GM23338 (cell line): ENCODE results near the gene ST3GAL4. TPM values are rescaled to one million over a fixed set of nuclear protein-coding genes. Genes with fewer than 3 reads are reported as not detected.

Source experiments
- ATAC-seq: fragments of 200-7000 bp; cut with Tn5 transposase; 3 replicates; pipeline ENCODE4 v1.9.1; 2020
- DNase-seq: peaks from one replicate; pipeline ENCODE4 v3.0.0-alpha.2; 2015; ENCODE audit warnings: low spot score
- H2AFZ ChIP-seq: fragments of 200-600 bp; sonication (generic); 2 replicates; pipeline ENCODE4 v1.8.0; 2016; ENCODE audit warnings: antibody characterized with exemption, mild to moderate bottlenecking, moderate library complexity
- H3F3A ChIP-seq: fragments of 200-600 bp; sonication (generic); replicated peaks from 2 replicates; pipeline ENCODE4 v1.8.0; 2017; ENCODE audit warnings: antibody characterized with exemption, mixed run types, low read depth
- H3K27ac ChIP-seq: fragments of 200-600 bp; sonication (generic); 2 replicates; pipeline ENCODE4 v1.6.1; 2016; ENCODE audit warnings: low read depth
- H3K27me3 ChIP-seq: fragments of 200-600 bp; sonication (generic); 2 replicates; pipeline ENCODE4 v1.8.0; 2016; ENCODE audit warnings: mild to moderate bottlenecking, mixed run types, moderate library complexity; ENCODE audit not compliant: insufficient read depth
- H3K36me3 ChIP-seq: fragments of 200-600 bp; sonication (generic); 2 replicates; pipeline ENCODE4 v1.8.0; 2016; ENCODE audit warnings: mild to moderate bottlenecking; ENCODE audit not compliant: insufficient read depth
- H3K4me1 ChIP-seq: fragments of 200-600 bp; sonication (generic); 2 replicates; pipeline ENCODE4 v1.8.0; 2016; ENCODE audit warnings: mild to moderate bottlenecking, moderate library complexity; ENCODE audit not compliant: insufficient read depth
- H3K4me2 ChIP-seq: fragments of 200-600 bp; sonication (generic); 2 replicates; pipeline ENCODE4 v1.7.1; 2017; ENCODE audit warnings: mixed run types
- H3K4me3 ChIP-seq: fragments of 200-600 bp; sonication (generic); 2 replicates; pipeline ENCODE4 v1.6.1; 2016; ENCODE audit warnings: mixed run types
- H3K79me2 ChIP-seq: fragments of 200-600 bp; sonication (generic); replicated peaks from 2 replicates; pipeline ENCODE4 v1.8.0; 2017; ENCODE audit warnings: mild to moderate bottlenecking; ENCODE audit not compliant: insufficient read depth
- H3K9me2 ChIP-seq: fragments of 200-600 bp; sonication (generic); 2 replicates; pipeline ENCODE4 v1.8.0; 2017; ENCODE audit not compliant: insufficient read depth
- H4K20me1 ChIP-seq: fragments of 200-600 bp; sonication (generic); replicated peaks from 2 replicates; pipeline ENCODE4 v1.8.0; 2017; ENCODE audit warnings: mild to moderate bottlenecking; ENCODE audit not compliant: insufficient read depth
- H3K27ac Mint-ChIP-seq: 2 replicates; pipeline ENCODE4 v1.8.0; 2020; ENCODE audit warnings: inconsistent platforms, mild to moderate bottlenecking, moderate library complexity, mixed read lengths
- H3K27me3 Mint-ChIP-seq: 3 replicates; pipeline ENCODE4 v1.8.0; 2022; ENCODE audit warnings: low read depth, mild to moderate bottlenecking, moderate library complexity, mixed read lengths, inconsistent platforms; ENCODE audit not compliant: insufficient read depth, poor library complexity
- H3K36me3 Mint-ChIP-seq: 3 replicates; pipeline ENCODE4 v1.8.0; 2021; ENCODE audit warnings: low read depth, mild to moderate bottlenecking, inconsistent platforms, moderate library complexity, mixed read lengths
- H3K4me1 Mint-ChIP-seq: 3 replicates; pipeline ENCODE4 v1.8.0; 2020; ENCODE audit warnings: mild to moderate bottlenecking, inconsistent platforms, mixed read lengths
- H3K4me3 Mint-ChIP-seq: 3 replicates; pipeline ENCODE4 v1.8.0; 2021; ENCODE audit warnings: moderate library complexity, mild to moderate bottlenecking, inconsistent platforms, mixed read lengths
- H3K9me3 Mint-ChIP-seq: 3 replicates; pipeline ENCODE4 v1.8.0; 2020; ENCODE audit warnings: moderate library complexity, mild to moderate bottlenecking, inconsistent platforms, mixed read lengths
- CREB1 ChIP-seq: fragments of 250-450 bp; sonication (Bioruptor Pico); IDR thresholded peaks from 2 replicates; pipeline ENCODE4 v1.5.0; 2020; ENCODE audit warnings: low read depth, mild to moderate bottlenecking, moderate library complexity
- EZH2 ChIP-seq: fragments of 200-600 bp; sonication (generic); IDR thresholded peaks from one replicate; pipeline ENCODE4 v1.8.0; 2017; ENCODE audit warnings: antibody characterized with exemption, mild to moderate bottlenecking, low read depth; ENCODE audit not compliant: unreplicated experiment
- EZH2phosphoT487 ChIP-seq: fragments of 200-600 bp; sonication (generic); IDR thresholded peaks from one replicate; pipeline ENCODE4 v1.8.1; 2018; ENCODE audit warnings: antibody characterized with exemption; ENCODE audit not compliant: unreplicated experiment
- JUNB ChIP-seq: IDR thresholded peaks from one replicate; pipeline ENCODE4 v1.6.1; 2016; ENCODE audit warnings: antibody characterized with exemption; ENCODE audit not compliant: unreplicated experiment
- NANOG ChIP-seq: IDR thresholded peaks from 2 replicates; pipeline ENCODE4 v1.6.1; 2016; ENCODE audit warnings: antibody characterized with exemption, borderline replicate concordance
- POLR2AphosphoS5 ChIP-seq: IDR thresholded peaks from 2 replicates; pipeline ENCODE4 v1.6.1; 2016; ENCODE audit warnings: antibody characterized with exemption, low read depth
- STAT1 ChIP-seq: IDR thresholded peaks from one replicate; pipeline ENCODE4 v1.6.1; 2016; ENCODE audit warnings: antibody characterized with exemption; ENCODE audit not compliant: unreplicated experiment
- ZNF114 ChIP-seq: fragments of 250-450 bp; sonication (Bioruptor Pico); IDR thresholded peaks from 2 replicates; pipeline ENCODE4 v1.5.0; 2020; ENCODE audit warnings: mild to moderate bottlenecking, moderate library complexity
- ZNF331 ChIP-seq: fragments of 250-450 bp; sonication (Bioruptor Pico); IDR thresholded peaks from 2 replicates; pipeline ENCODE4 v1.5.0; 2020; ENCODE audit warnings: low read depth, mild to moderate bottlenecking, moderate library complexity
- polyA plus RNA-seq: library from polyadenylated mRNA; unstranded; fragments of >200 nt; fragmentation: Nextera tagmentation; extraction: Ambion mirVana; gene quantifications from 2 replicates; pipeline ENCODE4 v1.2.1, GENCODE V29; 2016
- total RNA-seq: library from RNA; depleted of rRNA; stranded (reverse); fragments of >200 nt; shearing (Covaris generic); gene quantifications from 2 replicates; pipeline ENCODE4 v1.2.3, GENCODE V29; 2014
- TF ChIP-seq, protein P1 (sequence below): IDR thresholded peaks from 2 replicates; pipeline ENCODE4 v1.6.1; 2016; ENCODE audit warnings: antibody characterized with exemption
- TF ChIP-seq, protein P2 (sequence below), 2 experiments: fragments of 200-600 bp in 1 of 2; sonication (generic) in 1 of 2; conservative IDR thresholded peaks; 2 replicates each; pipeline versions ENCODE4 v1.5.1 to v1.6.1; 2016 to 2017; ENCODE audit warnings: antibody characterized with exemption in 2 of 2, low read depth in 2 of 2, mild to moderate bottlenecking in 2 of 2, moderate library complexity in 1 of 2
- TF ChIP-seq, protein P3 (sequence below): IDR thresholded peaks from one replicate; pipeline ENCODE4 v1.6.1; 2018; ENCODE audit warnings: antibody characterized with exemption; ENCODE audit not compliant: unreplicated experiment
- TF ChIP-seq, protein P4 (sequence below): fragments of 250-450 bp; sonication (Bioruptor Pico); IDR thresholded peaks from 2 replicates; pipeline ENCODE4 v1.5.0; 2020; ENCODE audit warnings: mild to moderate bottlenecking, moderate library complexity

Gene ST3GAL4
- total and polyA plus RNA-seq, 2 experiments from 2014 or later: 10.1 to 28.0 TPM

DNA sequence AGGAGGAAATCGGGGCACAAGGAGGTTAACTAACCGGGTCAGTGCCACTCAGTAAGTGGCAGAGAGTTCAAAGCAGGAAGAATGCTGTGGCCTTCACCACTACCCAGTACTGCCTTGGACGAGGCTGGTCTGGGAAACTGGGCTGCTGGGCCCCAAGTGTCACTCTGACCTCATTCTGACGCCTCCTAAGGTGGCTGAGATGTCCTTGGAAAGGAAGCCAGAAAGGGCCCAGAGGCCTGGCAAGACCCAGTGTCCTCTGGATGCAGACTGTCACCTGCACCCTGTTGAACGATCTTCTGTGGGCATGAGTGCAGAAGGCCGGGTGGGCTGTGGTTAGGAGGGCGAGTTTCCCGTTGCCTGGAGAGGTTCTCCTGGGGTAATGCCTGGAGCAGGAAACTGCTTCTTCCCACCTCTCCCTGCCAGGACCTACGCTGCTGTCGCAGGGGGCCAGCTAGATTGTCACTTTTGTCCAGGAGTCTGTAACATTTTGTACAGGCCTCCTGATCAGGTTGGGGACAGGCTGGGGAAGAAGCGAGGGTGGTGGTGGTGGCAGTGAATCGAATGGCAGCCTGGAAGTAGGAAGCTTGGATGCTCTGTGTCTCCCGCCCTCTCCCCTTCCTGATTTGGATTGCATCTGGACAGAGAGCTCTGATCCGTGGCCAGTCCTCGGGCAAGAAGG is 105.1 kb downstream of the ST3GAL4 start:
- ATAC-seq (no peak), DNase-seq (no peak)
- no peaks in the 10 kb centered on the region for H3F3A ChIP-seq
- Mint-ChIP-seq H3K27me3 (peaks cover 4% of the 10 kb centered on the region), H3K4me3 (no peak overlapping the region), H3K4me1 (peaks cover 9% of the 10 kb centered on the region), H3K36me3 (no peaks in the 10 kb centered on the region), H3K9me3 (peaks cover 4% of the 10 kb centered on the region), H3K27ac (no peak overlapping the region; the same call in 1 of the 2 replicates)
- TF ChIP-seq EZH2phosphoT487 (no peak), POLR2AphosphoS5 (no peak), ZNF114 (no peak), CREB1 (CRISPR knock-in tag) (no peak), STAT1 (no peak), JUNB (no peak), ZNF331 (CRISPR knock-in tag) (no peak), NANOG (no peak), EZH2 (no peak)
- TF ChIP-seq, protein P1, sequence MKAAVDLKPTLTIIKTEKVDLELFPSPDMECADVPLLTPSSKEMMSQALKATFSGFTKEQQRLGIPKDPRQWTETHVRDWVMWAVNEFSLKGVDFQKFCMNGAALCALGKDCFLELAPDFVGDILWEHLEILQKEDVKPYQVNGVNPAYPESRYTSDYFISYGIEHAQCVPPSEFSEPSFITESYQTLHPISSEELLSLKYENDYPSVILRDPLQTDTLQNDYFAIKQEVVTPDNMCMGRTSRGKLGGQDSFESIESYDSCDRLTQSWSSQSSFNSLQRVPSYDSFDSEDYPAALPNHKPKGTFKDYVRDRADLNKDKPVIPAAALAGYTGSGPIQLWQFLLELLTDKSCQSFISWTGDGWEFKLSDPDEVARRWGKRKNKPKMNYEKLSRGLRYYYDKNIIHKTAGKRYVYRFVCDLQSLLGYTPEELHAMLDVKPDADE: no peak
- TF ChIP-seq, protein P2, sequence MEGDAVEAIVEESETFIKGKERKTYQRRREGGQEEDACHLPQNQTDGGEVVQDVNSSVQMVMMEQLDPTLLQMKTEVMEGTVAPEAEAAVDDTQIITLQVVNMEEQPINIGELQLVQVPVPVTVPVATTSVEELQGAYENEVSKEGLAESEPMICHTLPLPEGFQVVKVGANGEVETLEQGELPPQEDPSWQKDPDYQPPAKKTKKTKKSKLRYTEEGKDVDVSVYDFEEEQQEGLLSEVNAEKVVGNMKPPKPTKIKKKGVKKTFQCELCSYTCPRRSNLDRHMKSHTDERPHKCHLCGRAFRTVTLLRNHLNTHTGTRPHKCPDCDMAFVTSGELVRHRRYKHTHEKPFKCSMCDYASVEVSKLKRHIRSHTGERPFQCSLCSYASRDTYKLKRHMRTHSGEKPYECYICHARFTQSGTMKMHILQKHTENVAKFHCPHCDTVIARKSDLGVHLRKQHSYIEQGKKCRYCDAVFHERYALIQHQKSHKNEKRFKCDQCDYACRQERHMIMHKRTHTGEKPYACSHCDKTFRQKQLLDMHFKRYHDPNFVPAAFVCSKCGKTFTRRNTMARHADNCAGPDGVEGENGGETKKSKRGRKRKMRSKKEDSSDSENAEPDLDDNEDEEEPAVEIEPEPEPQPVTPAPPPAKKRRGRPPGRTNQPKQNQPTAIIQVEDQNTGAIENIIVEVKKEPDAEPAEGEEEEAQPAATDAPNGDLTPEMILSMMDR (conservative IDR thresholded peaks at IDR 0.05; ENCODE audit: low read depth in 2 of 2): no peak
- TF ChIP-seq, protein P3, sequence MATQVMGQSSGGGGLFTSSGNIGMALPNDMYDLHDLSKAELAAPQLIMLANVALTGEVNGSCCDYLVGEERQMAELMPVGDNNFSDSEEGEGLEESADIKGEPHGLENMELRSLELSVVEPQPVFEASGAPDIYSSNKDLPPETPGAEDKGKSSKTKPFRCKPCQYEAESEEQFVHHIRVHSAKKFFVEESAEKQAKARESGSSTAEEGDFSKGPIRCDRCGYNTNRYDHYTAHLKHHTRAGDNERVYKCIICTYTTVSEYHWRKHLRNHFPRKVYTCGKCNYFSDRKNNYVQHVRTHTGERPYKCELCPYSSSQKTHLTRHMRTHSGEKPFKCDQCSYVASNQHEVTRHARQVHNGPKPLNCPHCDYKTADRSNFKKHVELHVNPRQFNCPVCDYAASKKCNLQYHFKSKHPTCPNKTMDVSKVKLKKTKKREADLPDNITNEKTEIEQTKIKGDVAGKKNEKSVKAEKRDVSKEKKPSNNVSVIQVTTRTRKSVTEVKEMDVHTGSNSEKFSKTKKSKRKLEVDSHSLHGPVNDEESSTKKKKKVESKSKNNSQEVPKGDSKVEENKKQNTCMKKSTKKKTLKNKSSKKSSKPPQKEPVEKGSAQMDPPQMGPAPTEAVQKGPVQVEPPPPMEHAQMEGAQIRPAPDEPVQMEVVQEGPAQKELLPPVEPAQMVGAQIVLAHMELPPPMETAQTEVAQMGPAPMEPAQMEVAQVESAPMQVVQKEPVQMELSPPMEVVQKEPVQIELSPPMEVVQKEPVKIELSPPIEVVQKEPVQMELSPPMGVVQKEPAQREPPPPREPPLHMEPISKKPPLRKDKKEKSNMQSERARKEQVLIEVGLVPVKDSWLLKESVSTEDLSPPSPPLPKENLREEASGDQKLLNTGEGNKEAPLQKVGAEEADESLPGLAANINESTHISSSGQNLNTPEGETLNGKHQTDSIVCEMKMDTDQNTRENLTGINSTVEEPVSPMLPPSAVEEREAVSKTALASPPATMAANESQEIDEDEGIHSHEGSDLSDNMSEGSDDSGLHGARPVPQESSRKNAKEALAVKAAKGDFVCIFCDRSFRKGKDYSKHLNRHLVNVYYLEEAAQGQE: no peak
- TF ChIP-seq, protein P4, sequence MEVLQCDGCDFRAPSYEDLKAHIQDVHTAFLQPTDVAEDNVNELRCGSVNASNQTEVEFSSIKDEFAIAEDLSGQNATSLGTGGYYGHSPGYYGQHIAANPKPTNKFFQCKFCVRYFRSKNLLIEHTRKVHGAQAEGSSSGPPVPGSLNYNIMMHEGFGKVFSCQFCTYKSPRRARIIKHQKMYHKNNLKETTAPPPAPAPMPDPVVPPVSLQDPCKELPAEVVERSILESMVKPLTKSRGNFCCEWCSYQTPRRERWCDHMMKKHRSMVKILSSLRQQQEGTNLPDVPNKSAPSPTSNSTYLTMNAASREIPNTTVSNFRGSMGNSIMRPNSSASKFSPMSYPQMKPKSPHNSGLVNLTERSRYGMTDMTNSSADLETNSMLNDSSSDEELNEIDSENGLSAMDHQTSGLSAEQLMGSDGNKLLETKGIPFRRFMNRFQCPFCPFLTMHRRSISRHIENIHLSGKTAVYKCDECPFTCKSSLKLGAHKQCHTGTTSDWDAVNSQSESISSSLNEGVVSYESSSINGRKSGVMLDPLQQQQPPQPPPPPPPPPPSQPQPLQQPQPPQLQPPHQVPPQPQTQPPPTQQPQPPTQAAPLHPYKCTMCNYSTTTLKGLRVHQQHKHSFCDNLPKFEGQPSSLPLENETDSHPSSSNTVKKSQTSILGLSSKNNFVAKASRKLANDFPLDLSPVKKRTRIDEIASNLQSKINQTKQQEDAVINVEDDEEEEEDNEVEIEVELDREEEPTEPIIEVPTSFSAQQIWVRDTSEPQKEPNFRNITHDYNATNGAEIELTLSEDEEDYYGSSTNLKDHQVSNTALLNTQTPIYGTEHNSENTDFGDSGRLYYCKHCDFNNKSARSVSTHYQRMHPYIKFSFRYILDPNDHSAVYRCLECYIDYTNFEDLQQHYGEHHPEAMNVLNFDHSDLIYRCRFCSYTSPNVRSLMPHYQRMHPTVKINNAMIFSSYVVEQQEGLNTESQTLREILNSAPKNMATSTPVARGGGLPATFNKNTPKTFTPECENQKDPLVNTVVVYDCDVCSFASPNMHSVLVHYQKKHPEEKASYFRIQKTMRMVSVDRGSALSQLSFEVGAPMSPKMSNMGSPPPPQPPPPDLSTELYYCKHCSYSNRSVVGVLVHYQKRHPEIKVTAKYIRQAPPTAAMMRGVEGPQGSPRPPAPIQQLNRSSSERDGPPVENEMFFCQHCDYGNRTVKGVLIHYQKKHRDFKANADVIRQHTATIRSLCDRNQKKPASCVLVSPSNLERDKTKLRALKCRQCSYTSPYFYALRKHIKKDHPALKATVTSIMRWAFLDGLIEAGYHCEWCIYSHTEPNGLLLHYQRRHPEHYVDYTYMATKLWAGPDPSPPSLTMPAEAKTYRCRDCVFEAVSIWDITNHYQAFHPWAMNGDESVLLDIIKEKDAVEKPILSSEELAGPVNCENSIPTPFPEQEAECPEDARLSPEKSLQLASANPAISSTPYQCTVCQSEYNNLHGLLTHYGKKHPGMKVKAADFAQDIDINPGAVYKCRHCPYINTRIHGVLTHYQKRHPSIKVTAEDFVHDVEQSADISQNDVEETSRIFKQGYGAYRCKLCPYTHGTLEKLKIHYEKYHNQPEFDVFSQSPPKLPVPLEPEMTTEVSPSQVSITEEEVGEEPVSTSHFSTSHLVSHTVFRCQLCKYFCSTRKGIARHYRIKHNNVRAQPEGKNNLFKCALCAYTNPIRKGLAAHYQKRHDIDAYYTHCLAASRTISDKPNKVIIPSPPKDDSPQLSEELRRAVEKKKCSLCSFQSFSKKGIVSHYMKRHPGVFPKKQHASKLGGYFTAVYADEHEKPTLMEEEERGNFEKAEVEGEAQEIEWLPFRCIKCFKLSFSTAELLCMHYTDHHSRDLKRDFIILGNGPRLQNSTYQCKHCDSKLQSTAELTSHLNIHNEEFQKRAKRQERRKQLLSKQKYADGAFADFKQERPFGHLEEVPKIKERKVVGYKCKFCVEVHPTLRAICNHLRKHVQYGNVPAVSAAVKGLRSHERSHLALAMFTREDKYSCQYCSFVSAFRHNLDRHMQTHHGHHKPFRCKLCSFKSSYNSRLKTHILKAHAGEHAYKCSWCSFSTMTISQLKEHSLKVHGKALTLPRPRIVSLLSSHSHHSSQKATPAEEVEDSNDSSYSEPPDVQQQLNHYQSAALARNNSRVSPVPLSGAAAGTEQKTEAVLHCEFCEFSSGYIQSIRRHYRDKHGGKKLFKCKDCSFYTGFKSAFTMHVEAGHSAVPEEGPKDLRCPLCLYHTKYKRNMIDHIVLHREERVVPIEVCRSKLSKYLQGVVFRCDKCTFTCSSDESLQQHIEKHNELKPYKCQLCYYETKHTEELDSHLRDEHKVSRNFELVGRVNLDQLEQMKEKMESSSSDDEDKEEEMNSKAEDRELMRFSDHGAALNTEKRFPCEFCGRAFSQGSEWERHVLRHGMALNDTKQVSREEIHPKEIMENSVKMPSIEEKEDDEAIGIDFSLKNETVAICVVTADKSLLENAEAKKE (CRISPR knock-in tag): no peak
- H3K27ac ChIP-seq: no peak overlapping the region
- no peaks in the 10 kb centered on the region for H4K20me1 ChIP-seq
- H3K4me3 ChIP-seq: no peak overlapping the region
- H3K9me2 ChIP-seq: no peaks in the 10 kb centered on the region
- no peaks in the 10 kb centered on the region for H3K36me3 ChIP-seq
- no peak overlapping the region for H2AFZ ChIP-seq
- no peaks in the 10 kb centered on the region for H3K27me3 ChIP-seq
- no peaks in the 10 kb centered on the region for H3K79me2 ChIP-seq
- no peaks in the 10 kb centered on the region for H3K4me1 ChIP-seq
- no peak overlapping the region for H3K4me2 ChIP-seq
